ENCODE measurements around the gene RNF207.
A peak's percentile ranks its signal among the peaks of the same experiment; 100 is the strongest.

The RNF207 gene

GRCh38 chr1:6185635-6186382 is 20.1 kb upstream of the RNF207 start:
- TF ChIP-seq EZH2phosphoT487 (IDR thresholded peaks at IDR 0.05; ENCODE audit: borderline replicate concordance), result no peak
- peak; percentile 75 for TF ChIP-seq CTCF (conservative IDR thresholded peaks at IDR 0.05; ENCODE audit: low read length)
- Histone ChIP-seq H3K4me1 (ENCODE audit: insufficient read depth, low read length, poor library complexity, severe bottlenecking) (no peaks in the 10 kb centered on the region), H3K36me3 (ENCODE audit: insufficient read depth, low read length) (peaks cover 60% of the 10 kb centered on the region), H3F3A (ENCODE audit: low read depth) (no peaks in the 10 kb centered on the region), H4K20me1 (ENCODE audit: insufficient read depth, low read length, poor library complexity, severe bottlenecking) (peaks cover 48% of the 10 kb centered on the region), H3K9me2 (replicated peaks; ENCODE audit: low read depth, low read length) (no peaks in the 10 kb centered on the region), H3K9ac (ENCODE audit: low read depth, low read length, poor library complexity, severe bottlenecking) (no peak overlapping the region), H3K79me2 (ENCODE audit: insufficient read depth, low read length) (peaks cover 51% of the 10 kb centered on the region), H3K27me3 (ENCODE audit: insufficient read depth, low read length, poor library complexity, severe bottlenecking) (no peaks in the 10 kb centered on the region), H3K9me3 (ENCODE audit: insufficient read depth, low read depth, low read length) (no peaks in the 10 kb centered on the region), H2AFZ (ENCODE audit: low read length) (no peak overlapping the region), H3K4me3 (ENCODE audit: low read length, poor library complexity, severe bottlenecking) (no peak overlapping the region), H3K4me2 (ENCODE audit: low read depth, low read length, poor library complexity, severe bottlenecking) (no peak overlapping the region)

- Histone ChIP-seq H2AFZ (ENCODE audit: low read length) (no peak overlapping the region), H3K4me3 (ENCODE audit: low read length, poor library complexity, severe bottlenecking) (no peak overlapping the region), H3K4me1 (ENCODE audit: insufficient read depth, low read length, poor library complexity, severe bottlenecking) (no peaks in the 10 kb centered on the region), H3F3A (ENCODE audit: low read depth) (no peaks in the 10 kb centered on the region), H3K4me2 (ENCODE audit: low read depth, low read length, poor library complexity, severe bottlenecking) (no peak overlapping the region), H3K36me3 (ENCODE audit: insufficient read depth, low read length) (peaks cover 80% of the 10 kb centered on the region), H3K27me3 (ENCODE audit: insufficient read depth, low read length, poor library complexity, severe bottlenecking) (no peaks in the 10 kb centered on the region), H3K9me2 (replicated peaks; ENCODE audit: low read depth, low read length) (no peaks in the 10 kb centered on the region), H3K9me3 (ENCODE audit: insufficient read depth, low read depth, low read length) (no peaks in the 10 kb centered on the region), H3K79me2 (ENCODE audit: insufficient read depth, low read length) (peaks cover 71% of the 10 kb centered on the region), H4K20me1 (ENCODE audit: insufficient read depth, low read length, poor library complexity, severe bottlenecking) (peaks cover 61% of the 10 kb centered on the region), H3K9ac (ENCODE audit: low read depth, low read length, poor library complexity, severe bottlenecking) (no peak overlapping the region)
- TF ChIP-seq EZH2phosphoT487 (IDR thresholded peaks at IDR 0.05; ENCODE audit: borderline replicate concordance), result no peak
- TF ChIP-seq CTCF (conservative IDR thresholded peaks at IDR 0.05; ENCODE audit: low read length), result no peak
These were observed 17.5 kb upstream of the RNF207 start for GRCh38 chr1:6188466-6188865.

- Histone ChIP-seq H3K36me3 (ENCODE audit: insufficient read depth, low read length) (peaks cover 76% of the 10 kb centered on the region), H3K4me1 (ENCODE audit: insufficient read depth, low read length, poor library complexity, severe bottlenecking) (peaks cover 10% of the 10 kb centered on the region), H4K20me1 (ENCODE audit: insufficient read depth, low read length, poor library complexity, severe bottlenecking) (peaks cover 69% of the 10 kb centered on the region), H3K79me2 (ENCODE audit: insufficient read depth, low read length) (peaks cover 86% of the 10 kb centered on the region), H3K9ac (ENCODE audit: low read depth, low read length, poor library complexity, severe bottlenecking) (no peak overlapping the region), H3F3A (ENCODE audit: low read depth) (no peaks in the 10 kb centered on the region), H2AFZ (ENCODE audit: low read length) (no peak overlapping the region), H3K9me3 (ENCODE audit: insufficient read depth, low read depth, low read length) (no peaks in the 10 kb centered on the region), H3K4me3 (ENCODE audit: low read length, poor library complexity, severe bottlenecking) (no peak overlapping the region), H3K4me2 (ENCODE audit: low read depth, low read length, poor library complexity, severe bottlenecking) (no peak overlapping the region), H3K9me2 (replicated peaks; ENCODE audit: low read depth, low read length) (no peaks in the 10 kb centered on the region), H3K27me3 (ENCODE audit: insufficient read depth, low read length, poor library complexity, severe bottlenecking) (no peaks in the 10 kb centered on the region)
- no peak for TF ChIP-seq CTCF (conservative IDR thresholded peaks at IDR 0.05; ENCODE audit: low read length)
- no peak for TF ChIP-seq EZH2phosphoT487 (IDR thresholded peaks at IDR 0.05; ENCODE audit: borderline replicate concordance)
These were observed 14.0 kb upstream of the RNF207 start for GRCh38 chr1:6191968-6192367.

All from Loucy (cell line).